CD4-positive, alpha-beta memory T cell (primary cell): ENCODE data around the gene RSPO3. TPM values are rescaled to one million over a fixed set of nuclear protein-coding genes. Genes with fewer than 3 reads are reported as not detected.

Experiments
- CTCF ChIA-PET: fragments of 350-600 bp; sonication (Branson Sonifier 250); formaldehyde crosslinking; loops from one replicate; lab custom pipeline; 2021; ENCODE audit warnings: inconsistent platforms; ENCODE audit not compliant: partially characterized antibody; lab: Charles Lee
- POLR2A ChIA-PET: fragments of 350-600 bp; sonication (Branson Sonifier 250); formaldehyde crosslinking; loops from one replicate; lab custom pipeline; 2021; ENCODE audit not compliant: partially characterized antibody; lab: Charles Lee
- DNase-seq, 5 donors: peaks; one replicate each; pipeline versions ENCODE4 v3.0.0 to v3.0.0-alpha.2; 2020 to 2022; ENCODE audit warnings: mixed read lengths in 1 of 5
- H3K27ac ChIP-seq: one replicate; pipeline ENCODE4 v1.7.0; 2013; ENCODE audit warnings: low read depth, low read length
- H3K27me3 ChIP-seq: 2 replicates; pipeline ENCODE4 v1.7.0; 2013; ENCODE audit warnings: mild to moderate bottlenecking, low read length, moderate library complexity; ENCODE audit not compliant: insufficient read depth
- H3K36me3 ChIP-seq: 2 replicates; pipeline ENCODE4 v1.7.0; 2013; ENCODE audit warnings: mild to moderate bottlenecking, low read length, moderate library complexity; ENCODE audit not compliant: insufficient read depth
- H3K4me1 ChIP-seq: 2 replicates; pipeline ENCODE4 v1.7.0; 2013; ENCODE audit warnings: mild to moderate bottlenecking, low read length, moderate library complexity; ENCODE audit not compliant: insufficient read depth
- H3K4me3 ChIP-seq, 2 donors: one replicate each; pipeline ENCODE4 v1.7.0; 2013; ENCODE audit warnings: low read length in 2 of 2, mild to moderate bottlenecking in 1 of 2
- H3K9me3 ChIP-seq, 2 donors: one replicate each; pipeline ENCODE4 v1.7.0; 2013; ENCODE audit warnings: low read length in 2 of 2, control low read depth in 1 of 2; ENCODE audit not compliant: control insufficient read depth in 1 of 2
- H3K27ac Mint-ChIP-seq, 7 donors: one replicate each; pipeline ENCODE4 v1.8.0; 2020 to 2021; ENCODE audit warnings: mixed read lengths in 7 of 7, mild to moderate bottlenecking in 6 of 7, inconsistent platforms in 3 of 7, moderate library complexity in 3 of 7
- H3K27me3 Mint-ChIP-seq, 2 donors: one replicate each; pipeline ENCODE4 v1.8.0; 2020 to 2021; ENCODE audit warnings: mixed read lengths in 2 of 2
- H3K36me3 Mint-ChIP-seq, 2 donors: one replicate each; pipeline ENCODE4 v1.8.0; 2020 to 2021; ENCODE audit warnings: mixed read lengths in 2 of 2, inconsistent platforms in 1 of 2, mild to moderate bottlenecking in 1 of 2
- H3K4me1 Mint-ChIP-seq, 4 donors: one replicate each; pipeline ENCODE4 v1.8.0; 2020 to 2021; ENCODE audit warnings: mixed read lengths in 4 of 4, mild to moderate bottlenecking in 1 of 4
- H3K4me3 Mint-ChIP-seq, 8 donors: one replicate each; pipeline ENCODE4 v1.8.0; 2020 to 2021; ENCODE audit warnings: mixed read lengths in 8 of 8, mild to moderate bottlenecking in 7 of 8, moderate library complexity in 6 of 8, inconsistent platforms in 3 of 8
- H3K9me3 Mint-ChIP-seq, 8 donors: one replicate each; pipeline ENCODE4 v1.8.0; 2020 to 2021; ENCODE audit warnings: mixed read lengths in 8 of 8, mild to moderate bottlenecking in 5 of 8, inconsistent platforms in 3 of 8, moderate library complexity in 1 of 8
- intact Hi-C: fragments of 100-400 bp; cut with micrococcal nuclease; formaldehyde crosslinking; loops from one replicate; pipeline ENCODE4 v1.15.1; 2023
- polyA plus RNA-seq, 2 donors: library from polyadenylated mRNA; unstranded; fragments of 300-500 nt; fragmentation: Illumina TruSeq; gene quantifications; one replicate each; pipeline ENCODE4 v1.2.3, GENCODE V29; 2021
- total RNA-seq, 2 experiments: library from RNA; stranded (reverse); gene quantifications; one replicate each; pipeline ENCODE4 v1.2.3, GENCODE V29; 2021

RSPO3 gene
- total and polyA plus RNA-seq, 4 experiments from 2014 or later = not detected

GRCh38 chr6:127190552-127190951 is 72.1 kb downstream of the RSPO3 start:
- no peak for DNase-seq
- POLR2A ChIA-PET = no interaction called here
- CTCF ChIA-PET = no interaction called here
- no peaks in the 10 kb centered on the region for H3K36me3 Mint-ChIP-seq
- Histone ChIP-seq H3K27ac (no peak overlapping the region), H3K36me3 (no peaks in the 10 kb centered on the region), H3K9me3 (no peaks in the 10 kb centered on the region), H3K27me3 (no peaks in the 10 kb centered on the region), H3K4me3 (no peak overlapping the region), H3K4me1 (no peaks in the 10 kb centered on the region)
- H3K27ac Mint-ChIP-seq = no peak overlapping the region
- H3K9me3 Mint-ChIP-seq = no peaks in the 10 kb centered on the region
- intact Hi-C loops = no loop called here
- peaks cover 0 to 3% of the 10 kb centered on the region in 2 donors for H3K27me3 Mint-ChIP-seq
- H3K4me3 Mint-ChIP-seq = no peak overlapping the region
- no peaks in the 10 kb centered on the region for H3K4me1 Mint-ChIP-seq

DNA sequence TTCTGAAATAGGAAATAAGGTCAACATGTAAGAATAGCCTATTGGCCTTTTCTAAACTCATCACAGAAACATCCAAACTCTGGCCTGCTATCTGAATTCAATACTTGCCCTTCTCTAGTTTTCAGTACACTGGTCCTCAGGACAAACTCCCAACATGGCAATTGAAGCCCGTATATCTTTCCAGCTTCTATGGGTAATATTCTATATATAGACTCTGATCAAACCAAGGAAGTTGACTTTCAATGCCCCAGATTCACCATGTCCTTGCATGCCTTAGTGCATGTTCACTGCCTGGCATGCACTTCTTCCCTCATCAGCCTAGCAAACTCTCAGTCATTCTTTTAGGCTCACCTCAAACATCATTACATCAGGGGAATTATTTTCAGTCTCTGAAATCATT is 73.2 kb downstream of the RSPO3 start:
- peaks cover 0 to 3% of the 10 kb centered on the region in 2 donors for H3K27me3 Mint-ChIP-seq
- H3K4me1 Mint-ChIP-seq = no peaks in the 10 kb centered on the region
- no peaks in the 10 kb centered on the region for H3K36me3 Mint-ChIP-seq
- Histone ChIP-seq H3K4me3 (no peak overlapping the region), H3K4me1 (no peaks in the 10 kb centered on the region), H3K27ac (no peak overlapping the region), H3K27me3 (no peaks in the 10 kb centered on the region), H3K36me3 (no peaks in the 10 kb centered on the region), H3K9me3 (no peaks in the 10 kb centered on the region)
- DNase-seq = no peak
- intact Hi-C loops = no loop called here
- H3K27ac Mint-ChIP-seq = no peak overlapping the region
- ChIA-PET CTCF (no interaction called here), POLR2A (no interaction called here)
- H3K4me3 Mint-ChIP-seq = no peak overlapping the region
- H3K9me3 Mint-ChIP-seq = no peaks in the 10 kb centered on the region

DNA sequence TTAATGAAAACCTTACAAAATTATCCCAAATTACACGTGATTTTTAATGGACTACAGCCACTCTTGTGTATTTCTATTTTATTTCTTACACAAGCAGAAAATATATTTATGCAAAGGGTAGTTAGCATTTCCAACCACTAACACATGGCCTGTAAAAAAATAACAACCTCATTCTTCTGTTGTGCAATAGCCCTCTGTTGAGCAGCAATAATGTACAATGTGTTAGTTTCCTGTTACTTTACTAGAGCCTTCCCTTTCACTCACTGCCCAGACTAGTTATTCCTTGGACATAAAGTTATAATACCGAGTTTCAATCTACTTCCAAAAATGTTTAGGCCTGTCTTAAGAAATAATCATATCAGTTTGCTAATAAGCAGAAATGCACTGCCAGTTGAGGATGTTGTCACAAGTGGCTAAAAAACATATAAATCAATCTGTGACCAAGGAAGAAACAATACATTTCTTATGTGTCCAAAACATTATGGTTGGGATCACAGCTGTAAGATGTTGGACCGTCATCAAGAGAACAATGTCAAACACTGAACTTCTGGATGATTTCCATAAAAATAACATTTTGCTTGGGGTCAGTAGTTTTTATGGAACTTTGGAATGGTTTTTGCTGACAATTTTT is 74.6 kb downstream of the RSPO3 start:
- peaks cover 0 to 3% of the 10 kb centered on the region in 2 donors for H3K27me3 Mint-ChIP-seq
- H3K27ac Mint-ChIP-seq = no peak overlapping the region
- CTCF ChIA-PET = no interaction called here
- no peak overlapping the region for H3K4me3 Mint-ChIP-seq
- no peaks in the 10 kb centered on the region for H3K4me1 ChIP-seq
- no peaks in the 10 kb centered on the region for H3K9me3 ChIP-seq
- no peak overlapping the region for H3K27ac ChIP-seq
- DNase-seq = no peak
- H3K9me3 Mint-ChIP-seq = no peaks in the 10 kb centered on the region
- POLR2A ChIA-PET = no interaction called here
- no peaks in the 10 kb centered on the region for H3K27me3 ChIP-seq
- H3K36me3 ChIP-seq = no peaks in the 10 kb centered on the region
- no peaks in the 10 kb centered on the region for H3K4me1 Mint-ChIP-seq
- no peak overlapping the region for H3K4me3 ChIP-seq
- intact Hi-C loops = no loop called here
- H3K36me3 Mint-ChIP-seq = no peaks in the 10 kb centered on the region

DNA sequence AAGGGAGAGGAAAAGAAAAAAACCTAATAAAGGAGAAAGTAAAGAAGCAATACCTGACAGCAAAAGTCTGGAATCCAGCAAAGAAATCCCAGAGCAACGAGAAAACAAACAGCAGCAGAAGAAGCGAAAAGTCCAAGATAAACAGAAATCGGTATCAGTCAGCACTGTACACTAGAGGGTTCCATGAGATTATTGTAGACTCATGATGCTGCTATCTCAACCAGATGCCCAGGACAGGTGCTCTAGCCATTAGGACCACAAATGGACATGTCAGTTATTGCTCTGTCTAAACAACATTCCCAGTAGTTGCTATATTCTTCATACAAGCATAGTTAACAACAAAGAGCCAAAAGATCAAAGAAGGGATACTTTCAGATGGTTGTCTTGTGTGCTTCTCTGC is 77.4 kb downstream of the RSPO3 start:
- CTCF ChIA-PET = no interaction called here
- Histone ChIP-seq H3K27me3 (no peaks in the 10 kb centered on the region), H3K9me3 (no peaks in the 10 kb centered on the region), H3K4me3 (no peak overlapping the region), H3K36me3 (no peaks in the 10 kb centered on the region), H3K27ac (no peak overlapping the region), H3K4me1 (no peaks in the 10 kb centered on the region)
- H3K36me3 Mint-ChIP-seq = no peaks in the 10 kb centered on the region
- no peaks in the 10 kb centered on the region for H3K4me1 Mint-ChIP-seq
- H3K4me3 Mint-ChIP-seq = no peak overlapping the region
- H3K27me3 Mint-ChIP-seq = peaks cover 0 to 6% of the 10 kb centered on the region in 2 donors
- H3K9me3 Mint-ChIP-seq = no peaks in the 10 kb centered on the region
- POLR2A ChIA-PET = no interaction called here
- intact Hi-C loops = no loop called here
- no peak for DNase-seq
- H3K27ac Mint-ChIP-seq = no peak overlapping the region

- no peak overlapping the region for H3K27ac Mint-ChIP-seq
- CTCF ChIA-PET = no interaction called here
These were observed 80.1 kb downstream of the RSPO3 start for GRCh38 chr6:127198549-127198948.

DNA sequence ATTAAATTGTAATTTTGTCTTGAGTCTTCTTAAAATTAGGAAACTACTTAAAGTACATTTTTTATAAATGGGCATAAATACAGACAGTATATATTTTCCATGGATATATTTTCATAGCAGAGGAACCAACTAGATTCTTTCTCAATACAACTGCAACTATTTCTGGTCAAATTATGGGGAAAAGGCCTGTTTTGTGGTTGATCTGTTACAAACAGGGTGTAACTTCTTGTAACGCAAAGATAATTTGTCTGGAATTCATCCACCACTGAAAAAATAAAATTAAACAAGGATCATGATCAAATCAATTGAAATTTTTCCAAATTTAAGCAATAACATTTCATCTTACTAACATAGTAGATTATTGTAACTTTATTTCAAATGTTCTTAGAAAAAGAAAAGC is 81.0 kb downstream of the RSPO3 start:
- no peak for DNase-seq
- Histone ChIP-seq H3K27me3 (no peaks in the 10 kb centered on the region), H3K36me3 (no peaks in the 10 kb centered on the region), H3K27ac (no peak overlapping the region), H3K4me1 (no peaks in the 10 kb centered on the region), H3K9me3 (no peaks in the 10 kb centered on the region), H3K4me3 (no peak overlapping the region)
- peaks cover 1 to 3% of the 10 kb centered on the region in 2 donors for H3K27me3 Mint-ChIP-seq
- ChIA-PET POLR2A (no interaction called here), CTCF (no interaction called here)
- H3K27ac Mint-ChIP-seq = no peak overlapping the region
- H3K36me3 Mint-ChIP-seq = no peaks in the 10 kb centered on the region
- H3K9me3 Mint-ChIP-seq = no peaks in the 10 kb centered on the region
- intact Hi-C loops = no loop called here
- no peaks in the 10 kb centered on the region for H3K4me1 Mint-ChIP-seq
- no peak overlapping the region for H3K4me3 Mint-ChIP-seq

More at GRCh38 chr6:127198549-127198948, 80.1 kb downstream of the RSPO3 start:
- Mint-ChIP-seq H3K4me1 (no peaks in the 10 kb centered on the region), H3K4me3 (no peak overlapping the region), H3K9me3 (no peaks in the 10 kb centered on the region), H3K36me3 (no peaks in the 10 kb centered on the region), H3K27me3 (peaks cover 0 to 3% of the 10 kb centered on the region in 2 donors)
- H3K27ac ChIP-seq = no peak overlapping the region
- no peak for DNase-seq
- no peaks in the 10 kb centered on the region for H3K36me3 ChIP-seq
- POLR2A ChIA-PET = no interaction called here
- no peak overlapping the region for H3K4me3 ChIP-seq
- H3K27me3 ChIP-seq = no peaks in the 10 kb centered on the region
- H3K4me1 ChIP-seq = no peaks in the 10 kb centered on the region
- H3K9me3 ChIP-seq = no peaks in the 10 kb centered on the region
- intact Hi-C loops = no loop called here

GRCh38 chr6:127200114-127200513 is 81.6 kb downstream of the RSPO3 start:
- H3K27me3 ChIP-seq = no peaks in the 10 kb centered on the region
- no peaks in the 10 kb centered on the region for H3K9me3 ChIP-seq
- H3K4me1 ChIP-seq = no peaks in the 10 kb centered on the region
- H3K27ac ChIP-seq = no peak overlapping the region
- intact Hi-C loops = no loop called here
- H3K9me3 Mint-ChIP-seq = no peaks in the 10 kb centered on the region
- DNase-seq = no peak
- no peak overlapping the region for H3K27ac Mint-ChIP-seq
- H3K27me3 Mint-ChIP-seq = peaks cover 3 to 4% of the 10 kb centered on the region in 2 donors
- H3K4me3 ChIP-seq = no peak overlapping the region
- POLR2A ChIA-PET = no interaction called here
- CTCF ChIA-PET = no interaction called here
- H3K4me3 Mint-ChIP-seq = no peak overlapping the region
- H3K36me3 ChIP-seq = no peaks in the 10 kb centered on the region
- H3K4me1 Mint-ChIP-seq = no peaks in the 10 kb centered on the region
- no peaks in the 10 kb centered on the region for H3K36me3 Mint-ChIP-seq

DNA sequence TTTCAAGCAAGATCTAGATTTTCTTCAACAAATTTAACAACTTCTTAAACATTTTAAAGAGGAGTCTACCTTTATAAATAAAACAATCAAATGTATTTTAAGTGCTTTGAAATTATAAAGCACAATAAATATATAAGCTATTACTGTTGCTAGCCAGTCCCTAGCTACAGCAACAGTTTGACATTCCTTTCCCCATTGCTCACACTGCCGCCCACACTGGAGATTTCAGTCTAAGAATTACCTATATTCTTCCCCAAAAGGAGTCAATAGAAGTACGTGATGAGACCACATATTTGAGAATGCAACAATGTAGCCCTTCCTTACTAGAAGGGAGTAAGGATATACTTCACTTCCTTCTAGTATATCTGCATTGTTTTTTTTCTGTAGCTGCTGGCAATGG is 82.8 kb downstream of the RSPO3 start:
- Histone ChIP-seq H3K27me3 (no peaks in the 10 kb centered on the region), H3K27ac (no peak overlapping the region), H3K9me3 (no peaks in the 10 kb centered on the region), H3K4me1 (no peaks in the 10 kb centered on the region), H3K36me3 (no peaks in the 10 kb centered on the region), H3K4me3 (no peak overlapping the region)
- POLR2A ChIA-PET = no interaction called here
- intact Hi-C loops = no loop called here
- no peak for DNase-seq
- Mint-ChIP-seq H3K27me3 (peaks cover 3 to 4% of the 10 kb centered on the region in 2 donors), H3K4me3 (no peak overlapping the region), H3K27ac (no peak overlapping the region), H3K36me3 (no peaks in the 10 kb centered on the region), H3K9me3 (no peaks in the 10 kb centered on the region), H3K4me1 (no peaks in the 10 kb centered on the region)
- CTCF ChIA-PET = no interaction called here
